GM12872 (cell line): ENCODE results near the gene BEST2.

Experiments
- CTCF ChIP-seq: IDR thresholded peaks from 3 replicates; pipeline ENCODE4 v1.5.1; 2011; ENCODE audit warnings: low read depth, mild to moderate bottlenecking, low read length, moderate library complexity; ENCODE audit not compliant: insufficient read depth

BEST2 gene

GRCh38 chr19:12756150-12756883, 4.7 kb downstream of the BEST2 start:
- no peak for TF ChIP-seq CTCF

GRCh38 chr19:12757544-12758274, 6.1 kb downstream of the BEST2 start:
- peak; percentile 97 for TF ChIP-seq CTCF

- 0 out of 3 replicates have a peak, but pooled peaks have one; percentile 3 for TF ChIP-seq CTCF
These were observed 8.1 kb downstream of the BEST2 start for GRCh38 chr19:12759686-12760085.

- no peak for TF ChIP-seq CTCF
These were observed 11.5 kb downstream of the BEST2 start for GRCh38 chr19:12763100-12763499.

- no peak for TF ChIP-seq CTCF
These were observed 13.1 kb downstream of the BEST2 start for GRCh38 chr19:12764698-12765097.

- TF ChIP-seq CTCF: peak; percentile 62
These were observed 14.5 kb downstream of the BEST2 start for GRCh38 chr19:12766051-12766521.

GRCh38 chr19:12767150-12767549, 15.6 kb downstream of the BEST2 start:
- TF ChIP-seq CTCF: no peak
